Fibroblast of gingiva (primary cell): ENCODE results near the gene KIF3A.

Source experiments
- DNase-seq: peaks from one replicate; pipeline ENCODE4 v3.0.0-alpha.2; 2011; ENCODE audit warnings: low read depth

Gene KIF3A

GRCh38 chr5:132662925-132663770 is 74.2 kb downstream of the KIF3A start:
- DNase-seq, result no peak

GRCh38 chr5:132662004-132662401 is 75.3 kb downstream of the KIF3A start:
- DNase-seq, result no peak

- DNase-seq, result no peak
Observed at GRCh38 chr5:132661231-132662003, 75.9 kb downstream of the KIF3A start.

GRCh38 chr5:132659598-132660493 is 77.5 kb downstream of the KIF3A start:
- no peak for DNase-seq

- DNase-seq, result no peak
Observed at GRCh38 chr5:132658381-132659302, 78.7 kb downstream of the KIF3A start.

GRCh38 chr5:132657676-132658380 is 79.5 kb downstream of the KIF3A start, which contains the start of gene IL13:
TSS of gene IL13 (plus strand) at chr5:132658173. CDS start at chr5:132658187, 14 bp downstream.
- DNase-seq, result no peak

GRCh38 chr5:132656774-132657355 is 80.5 kb downstream of the KIF3A start:
- no peak for DNase-seq

- no peak for DNase-seq
Observed at GRCh38 chr5:132655821-132656773, 81.2 kb downstream of the KIF3A start.

GRCh38 chr5:132653716-132654115 is 83.6 kb downstream of the KIF3A start:
- DNase-seq, result no peak

GRCh38 chr5:132651838-132652469 is 85.4 kb downstream of the KIF3A start:
- DNase-seq, result no peak

GRCh38 chr5:132648355-132648754 is 89.0 kb downstream of the KIF3A start:
- no peak for DNase-seq

GRCh38 chr5:132647473-132647872 is 89.9 kb downstream of the KIF3A start:
- no peak for DNase-seq

GRCh38 chr5:132646583-132647266 is 90.6 kb downstream of the KIF3A start:
- DNase-seq, result no peak

GRCh38 chr5:132644177-132644576 is 93.2 kb downstream of the KIF3A start:
- no peak for DNase-seq
